HFFc6 (cell line): Measurements from ENCODE around the gene PRKCD. TPM values are rescaled to one million over a fixed set of nuclear protein-coding genes. Genes with fewer than 3 reads are reported as not detected.

Source experiments
- DNase-seq: peaks from one replicate; pipeline ENCODE4 v3.0.0-alpha.2; 2018
- H3K27ac Mint-ChIP-seq: 2 replicates; pipeline ENCODE4 v1.8.0; 2020; ENCODE audit warnings: mild to moderate bottlenecking, mixed read lengths
- H3K27me3 Mint-ChIP-seq: 2 replicates; pipeline ENCODE4 v1.8.0; 2021; ENCODE audit warnings: mild to moderate bottlenecking, moderate library complexity, mixed read lengths; ENCODE audit not compliant: insufficient read depth
- H3K36me3 Mint-ChIP-seq: 2 replicates; pipeline ENCODE4 v1.8.0; 2021; ENCODE audit warnings: low read depth, mixed read lengths
- H3K4me1 Mint-ChIP-seq: 2 replicates; pipeline ENCODE4 v1.8.0; 2020; ENCODE audit warnings: low read depth, mixed read lengths
- H3K4me3 Mint-ChIP-seq: 2 replicates; pipeline ENCODE4 v1.8.0; 2020; ENCODE audit warnings: mild to moderate bottlenecking, moderate library complexity, mixed read lengths
- H3K9me3 Mint-ChIP-seq: 2 replicates; pipeline ENCODE4 v1.8.0; 2020; ENCODE audit warnings: mild to moderate bottlenecking, mixed read lengths
- CTCF ChIP-seq: fragments of 200-600 bp; sonication (generic); IDR thresholded peaks from 2 replicates; pipeline ENCODE4 v1.5.0; 2021; ENCODE audit warnings: antibody characterized with exemption, mild to moderate bottlenecking
- total RNA-seq, 6 experiments: library from RNA; stranded (reverse); fragmentation: NEBNext Ultra II Directional; extraction: Animal tissue kit (Norgen Biotek cat#: 25700); gene quantifications; 2 replicates in 1 of 6; 3 replicates in 5 of 6; pipeline ENCODE4 v1.2.3, GENCODE V29; 2021

The PRKCD gene
- total RNA-seq, 6 experiments from 2014 or later: 15.5 to 21.9 (median 20.0) TPM

GRCh38 chr3:53240989-53241972, 80.3 kb downstream of the PRKCD start:
- Mint-ChIP-seq H3K27me3 (peaks cover 3% of the 10 kb centered on the region; the same call in 1 of the 2 replicates), H3K4me1 (peaks cover 91% of the 10 kb centered on the region), H3K9me3 (no peaks in the 10 kb centered on the region), H3K4me3 (no peak overlapping the region), H3K36me3 (peaks cover 56% of the 10 kb centered on the region), H3K27ac (peak overlapping the region; percentile 95)
- no peak for DNase-seq
- TF ChIP-seq CTCF: no peak

GRCh38 chr3:53242155-53242554, 81.1 kb downstream of the PRKCD start:
- Mint-ChIP-seq H3K27ac (peak overlapping the region; percentile 84), H3K4me3 (no peak overlapping the region), H3K9me3 (no peaks in the 10 kb centered on the region), H3K4me1 (peaks cover 84% of the 10 kb centered on the region), H3K27me3 (peaks cover 3% of the 10 kb centered on the region; the same call in 1 of the 2 replicates), H3K36me3 (peaks cover 57% of the 10 kb centered on the region)
- DNase-seq: no peak
- no peak for TF ChIP-seq CTCF

Other genes starting within 250 kb of the PRKCD start
- gene SFMBT1, start 115.1 kb upstream of the PRKCD start, total RNA-seq: 1 to 10 TPM; 3.0 to 4.8 (median 3.9) TPM
- 10 to 100 TPM; 32.9 to 39.6 (median 34.7) TPM for gene RFT1, start 30.8 kb upstream of the PRKCD start, total RNA-seq
- 100 to 1,000 TPM; 335 to 562 (median 471) TPM for gene TKT, start 94.8 kb downstream of the PRKCD start, total RNA-seq
- 10 to 100 TPM; 14.9 to 18.8 (median 16.6) TPM for gene DCP1A, start 186.3 kb downstream of the PRKCD start, total RNA-seq